Right cardiac atrium (tissue), 5 donors: ENCODE results near the gene FBL. TPM values are rescaled to one million over a fixed set of nuclear protein-coding genes. Genes with fewer than 3 reads are reported as not detected.
"Not testable (repeated sequence)": the region's sequence is repeated elsewhere in the genome, so short reads cannot be mapped to it uniquely, and the experiment has no call there.

Source experiments
- ATAC-seq, 2 donors: fragments of 200-7000 bp; cut with Tn5 transposase; one replicate each; pipeline versions ENCODE4 v1.8.0 to v1.9.1; 2020; ENCODE audit warnings: moderate library complexity in 2 of 2, mild to moderate bottlenecking in 1 of 2
- DNase-seq, 3 donors: peaks; one replicate each; pipeline ENCODE4 v3.0.0-alpha.2; 2020
- H3K27ac ChIP-seq: one replicate; pipeline ENCODE4 v1.5.1; 2013; ENCODE audit warnings: mild to moderate bottlenecking, low read length, control low read depth, moderate library complexity
- H3K27me3 ChIP-seq: one replicate; pipeline ENCODE4 v1.6.1; 2013; ENCODE audit not compliant: control insufficient read depth, insufficient read depth
- H3K4me1 ChIP-seq: one replicate; pipeline ENCODE4 v1.6.1; 2013; ENCODE audit warnings: low read length; ENCODE audit not compliant: control insufficient read depth, insufficient read depth
- H3K4me3 ChIP-seq: one replicate; pipeline ENCODE4 v1.5.1; 2013; ENCODE audit warnings: low read length, control low read depth
- H3K9me3 ChIP-seq: one replicate; pipeline ENCODE4 v1.6.1; 2013; ENCODE audit warnings: low read length; ENCODE audit not compliant: control insufficient read depth
- WGBS: extraction: QIAGEN DNeasy Blood & Tissue Kit; methylation state at CpG from one replicate; pipeline ENCODE4 v1.1.7; 2013; 5-methylcytosine and 5-hydroxymethylcytosine counted together
- intact Hi-C, 4 donors: fragments of 100-400 bp; cut with DNase I; formaldehyde crosslinking; loops; one replicate each; pipeline versions ENCODE4 v1.11.0 to v1.14.0; 2022 to 2023
- polyA plus RNA-seq: library from polyadenylated mRNA; stranded (reverse); fragments of 200-250 nt; gene quantifications from one replicate; pipeline ENCODE4 v1.2.3, GENCODE V29; 2013
- total RNA-seq, 4 donors: library from RNA; stranded (reverse); fragmentation: NEBNext Ultra II Directional; extraction: Animal tissue kit (Norgen Biotek cat#: 25700); gene quantifications; one replicate each; pipeline ENCODE4 v1.2.1, GENCODE V29; 2021
- donor health status: healthy with polysubstance abuse.
- donor health status: DM: no; HTN: yes; CAD: no.
- donor health status: DM: no; HTN: no; CAD: no.
- donor health status: DM: no; HTN: yes; CAD: no; lungs with severe emphysema.
- donor health status: DM: yes; HTN: yes; CAD: no.

FBL gene
- total and polyA plus RNA-seq, 5 donors = 63.6 to 83.7 (median 79.9) TPM

GRCh38 chr19:39876486-39876885 is 30.3 kb upstream of the FBL start:
- H3K4me1 ChIP-seq, H3K9me3 ChIP-seq, DNase-seq, H3K27ac ChIP-seq, ATAC-seq, intact Hi-C loops, H3K27me3 ChIP-seq, H3K4me3 ChIP-seq: not testable (repeated sequence)
- 93% methylated on average over 2 of the region's 11 CpGs for WGBS

GRCh38 chr19:39875401-39875864 is 29.3 kb upstream of the FBL start:
- H3K4me3 ChIP-seq, ATAC-seq, H3K27ac ChIP-seq, H3K9me3 ChIP-seq, H3K4me1 ChIP-seq, intact Hi-C loops, H3K27me3 ChIP-seq: not testable (repeated sequence)
- 37% methylated on average over 43 of the region's 43 CpGs for whole genome bisulfite sequencing
- peak in 1 of 3 donors; percentile 55 for DNase-seq

GRCh38 chr19:39874404-39874803 is 28.2 kb upstream of the FBL start:
- intact Hi-C loops = no loop called here
- H3K27me3 ChIP-seq = no peaks in the 10 kb centered on the region
- 82% methylated on average over 1 of the region's 1 CpG for WGBS
- no peak overlapping the region for H3K27ac ChIP-seq
- no peaks in the 10 kb centered on the region for H3K9me3 ChIP-seq
- H3K4me3 ChIP-seq = no peak overlapping the region
- ATAC-seq (no peak), DNase-seq (no peak)
- H3K4me1 ChIP-seq = no peaks in the 10 kb centered on the region

- Histone ChIP-seq H3K4me1 (no peaks in the 10 kb centered on the region), H3K9me3 (no peaks in the 10 kb centered on the region), H3K4me3 (no peak overlapping the region), H3K27ac (no peak overlapping the region), H3K27me3 (no peaks in the 10 kb centered on the region)
- 91% methylated on average over 20 of the region's 20 CpGs for WGBS
- intact Hi-C loops = no loop called here
- ATAC-seq (no peak), DNase-seq (no peak)
These were observed 27.2 kb upstream of the FBL start for GRCh38 chr19:39873385-39873784.

GRCh38 chr19:39871886-39872866 is 26.0 kb upstream of the FBL start:
- ATAC-seq (no peak), DNase-seq (peak in 1 of 3 donors; percentile 52)
- Histone ChIP-seq H3K4me3 (no peak overlapping the region), H3K27ac (no peak overlapping the region), H3K4me1 (no peaks in the 10 kb centered on the region), H3K9me3 (no peaks in the 10 kb centered on the region), H3K27me3 (no peaks in the 10 kb centered on the region)
- intact Hi-C loops = no loop called here
- 87% methylated on average over 47 of the region's 47 CpGs for WGBS

- no peak for DNase-seq
- Histone ChIP-seq H3K9me3 (no peaks in the 10 kb centered on the region), H3K4me3 (no peak overlapping the region), H3K27me3 (no peaks in the 10 kb centered on the region), H3K27ac (no peak overlapping the region), H3K4me1 (no peaks in the 10 kb centered on the region)
- no peak for ATAC-seq
- WGBS = 94% methylated on average over 6 of the region's 6 CpGs
- intact Hi-C loops = no loop called here
These were observed 25.2 kb upstream of the FBL start for GRCh38 chr19:39871362-39871761.

GRCh38 chr19:39870171-39870971 is 24.2 kb upstream of the FBL start:
- H3K27me3 ChIP-seq = no peaks in the 10 kb centered on the region
- 44% methylated on average over 16 of the region's 16 CpGs for WGBS
- ATAC-seq (no peak), DNase-seq (no peak)
- no peak overlapping the region for H3K27ac ChIP-seq
- H3K9me3 ChIP-seq = no peaks in the 10 kb centered on the region
- no peak overlapping the region for H3K4me3 ChIP-seq
- intact Hi-C loops = no loop called here
- H3K4me1 ChIP-seq = no peaks in the 10 kb centered on the region

- WGBS = 93% methylated on average over 6 of the region's 6 CpGs
- Histone ChIP-seq H3K27me3 (no peaks in the 10 kb centered on the region), H3K9me3 (no peaks in the 10 kb centered on the region), H3K4me3 (no peak overlapping the region), H3K27ac (no peak overlapping the region), H3K4me1 (no peaks in the 10 kb centered on the region)
- ATAC-seq = no peak
- intact Hi-C loops = no loop called here
- no peak for DNase-seq
These were observed 21.8 kb upstream of the FBL start for GRCh38 chr19:39867952-39868351.

GRCh38 chr19:39867133-39867532 is 21.0 kb upstream of the FBL start:
- ATAC-seq (no peak), DNase-seq (no peak)
- intact Hi-C loops = no loop called here

GRCh38 chr19:39865953-39866352 is 19.8 kb upstream of the FBL start:
- intact Hi-C loops = no loop called here
- DNase-seq = no peak
- Histone ChIP-seq H3K27me3 (no peaks in the 10 kb centered on the region), H3K9me3 (no peaks in the 10 kb centered on the region), H3K4me3 (no peak overlapping the region), H3K4me1 (no peaks in the 10 kb centered on the region), H3K27ac (no peak overlapping the region)
- WGBS = 83% methylated on average over 5 of the region's 5 CpGs
- ATAC-seq = no peak

More at GRCh38 chr19:39867133-39867532, 21.0 kb upstream of the FBL start:
- no peaks in the 10 kb centered on the region for H3K9me3 ChIP-seq
- no peak overlapping the region for H3K4me3 ChIP-seq
- H3K27ac ChIP-seq = no peak overlapping the region
- no peaks in the 10 kb centered on the region for H3K27me3 ChIP-seq
- 89% methylated on average over 2 of the region's 2 CpGs for WGBS
- no peaks in the 10 kb centered on the region for H3K4me1 ChIP-seq

- no peaks in the 10 kb centered on the region for H3K4me1 ChIP-seq
- 94% methylated on average over 2 of the region's 2 CpGs for WGBS
- H3K27ac ChIP-seq = no peak overlapping the region
- no peaks in the 10 kb centered on the region for H3K9me3 ChIP-seq
- no peak overlapping the region for H3K4me3 ChIP-seq
- DNase-seq (no peak), ATAC-seq (no peak)
- intact Hi-C loops = no loop called here
- no peaks in the 10 kb centered on the region for H3K27me3 ChIP-seq
These were observed 19.0 kb upstream of the FBL start for GRCh38 chr19:39865186-39865585.
